Measurements from ENCODE around the gene HELT. TPM values are rescaled to one million over a fixed set of nuclear protein-coding genes. Genes with fewer than 3 reads are reported as not detected.
"Not testable (repeated sequence)": the region's sequence is repeated elsewhere in the genome, so short reads cannot be mapped to it uniquely, and the experiment has no call there.

Gene HELT
- polyA plus RNA-seq, 3 donors, result not detected

DNA sequence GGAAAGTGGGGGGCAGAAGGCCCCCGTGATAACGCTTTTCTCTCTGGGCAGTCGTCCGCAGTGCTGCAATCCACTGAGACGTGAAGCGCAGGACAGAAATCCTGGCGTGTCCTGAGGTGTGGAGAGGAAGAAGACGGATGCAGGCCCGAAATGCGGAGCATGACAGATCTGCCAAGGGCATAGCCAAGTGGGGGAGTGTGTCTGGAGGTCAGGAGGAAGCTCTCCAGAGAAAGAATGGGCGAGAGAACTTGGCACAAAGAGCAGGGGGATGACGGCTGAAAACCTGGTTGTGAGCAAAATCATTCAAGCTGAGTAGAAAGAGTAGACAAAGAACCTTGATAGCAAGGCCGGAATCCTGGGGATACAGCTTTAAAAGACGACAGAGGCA lies 23.7 kb upstream of the HELT start:
- Histone ChIP-seq H3K27ac (ENCODE audit: low read depth in 1 of 2, low read length in 2 of 2) (no peak overlapping the region), H3K36me3 (replicated peaks in 1 of 2; ENCODE audit: control insufficient read depth in 1 of 2, insufficient read depth in 2 of 2, low read length in 2 of 2) (no peaks in the 10 kb centered on the region), H4K20me1 (ENCODE audit: insufficient read depth, low read length) (no peaks in the 10 kb centered on the region), H3K4me2 (replicated peaks; ENCODE audit: extremely low read depth, low read length, poor library complexity, severe bottlenecking) (no peak overlapping the region), H3K4me3 (replicated peaks in 1 of 3; ENCODE audit: low read depth in 2 of 3, low read length in 3 of 3) (no peak overlapping the region), H3K79me2 (ENCODE audit: insufficient read depth, low read length) (no peaks in the 10 kb centered on the region), H3K27me3 (ENCODE audit: control insufficient read depth in 2 of 2, insufficient read depth in 2 of 2, low read length in 2 of 2) (no peaks in the 10 kb centered on the region), H3K9me3 (replicated peaks in 1 of 2; ENCODE audit: control insufficient read depth in 1 of 2, insufficient read depth in 1 of 2, low read length in 2 of 2) (no peaks in the 10 kb centered on the region), H3K4me1 (ENCODE audit: control insufficient read depth in 1 of 2, insufficient read depth in 2 of 2, low read length in 2 of 2) (peaks cover 8 to 9% of the 10 kb centered on the region in 2 donors), H3K9ac (ENCODE audit: insufficient read depth, low read length, poor library complexity, severe bottlenecking) (no peak overlapping the region), H2AFZ (ENCODE audit: insufficient read depth, low read depth, low read length, poor library complexity, severe bottlenecking) (no peak overlapping the region)
- TF ChIP-seq, protein P1, sequence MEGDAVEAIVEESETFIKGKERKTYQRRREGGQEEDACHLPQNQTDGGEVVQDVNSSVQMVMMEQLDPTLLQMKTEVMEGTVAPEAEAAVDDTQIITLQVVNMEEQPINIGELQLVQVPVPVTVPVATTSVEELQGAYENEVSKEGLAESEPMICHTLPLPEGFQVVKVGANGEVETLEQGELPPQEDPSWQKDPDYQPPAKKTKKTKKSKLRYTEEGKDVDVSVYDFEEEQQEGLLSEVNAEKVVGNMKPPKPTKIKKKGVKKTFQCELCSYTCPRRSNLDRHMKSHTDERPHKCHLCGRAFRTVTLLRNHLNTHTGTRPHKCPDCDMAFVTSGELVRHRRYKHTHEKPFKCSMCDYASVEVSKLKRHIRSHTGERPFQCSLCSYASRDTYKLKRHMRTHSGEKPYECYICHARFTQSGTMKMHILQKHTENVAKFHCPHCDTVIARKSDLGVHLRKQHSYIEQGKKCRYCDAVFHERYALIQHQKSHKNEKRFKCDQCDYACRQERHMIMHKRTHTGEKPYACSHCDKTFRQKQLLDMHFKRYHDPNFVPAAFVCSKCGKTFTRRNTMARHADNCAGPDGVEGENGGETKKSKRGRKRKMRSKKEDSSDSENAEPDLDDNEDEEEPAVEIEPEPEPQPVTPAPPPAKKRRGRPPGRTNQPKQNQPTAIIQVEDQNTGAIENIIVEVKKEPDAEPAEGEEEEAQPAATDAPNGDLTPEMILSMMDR (IDR thresholded peaks at IDR 0.05), result no peak
- intact Hi-C loops (cut with micrococcal nuclease), result no loop called here
- Mint-ChIP-seq H3K27ac (no peak overlapping the region), H3K9me3 (peaks cover 0 to 3% (median 0%) of the 10 kb centered on the region in 7 donors), H3K36me3 (no peaks in the 10 kb centered on the region), H3K27me3 (ENCODE audit: low read depth in 3 of 3) (peaks cover 0 to 4% (median 3%) of the 10 kb centered on the region in 3 donors), H3K4me3 (no peak overlapping the region), H3K4me1 (no peaks in the 10 kb centered on the region)
- 90% methylated on average over 12 of the region's 14 CpGs for WGBS (ENCODE audit: insufficient coverage)
- no peak for DNase-seq

GRCh38 chr4:184997656-184998055 lies 20.6 kb upstream of the HELT start:
- DNase-seq; H3K4me1 Mint-ChIP-seq; intact Hi-C loops (cut with micrococcal nuclease); H2AFZ ChIP-seq (ENCODE audit: insufficient read depth, low read depth, low read length, poor library complexity, severe bottlenecking); H3K36me3 Mint-ChIP-seq; H3K9me3 Mint-ChIP-seq; H3K79me2 ChIP-seq (ENCODE audit: insufficient read depth, low read length); H3K4me3 Mint-ChIP-seq; H3K27ac ChIP-seq (ENCODE audit: low read depth in 1 of 2, low read length in 2 of 2); H3K4me2 ChIP-seq (replicated peaks; ENCODE audit: extremely low read depth, low read length, poor library complexity, severe bottlenecking); H3K4me1 ChIP-seq (ENCODE audit: control insufficient read depth in 1 of 2, insufficient read depth in 2 of 2, low read length in 2 of 2); H3K27ac Mint-ChIP-seq; H4K20me1 ChIP-seq (ENCODE audit: insufficient read depth, low read length); H3K9me3 ChIP-seq (replicated peaks in 1 of 2; ENCODE audit: control insufficient read depth in 1 of 2, insufficient read depth in 1 of 2, low read length in 2 of 2); H3K36me3 ChIP-seq (replicated peaks in 1 of 2; ENCODE audit: control insufficient read depth in 1 of 2, insufficient read depth in 2 of 2, low read length in 2 of 2); H3K9ac ChIP-seq (ENCODE audit: insufficient read depth, low read length, poor library complexity, severe bottlenecking); H3K27me3 ChIP-seq (ENCODE audit: control insufficient read depth in 2 of 2, insufficient read depth in 2 of 2, low read length in 2 of 2); H3K4me3 ChIP-seq (replicated peaks in 1 of 3; ENCODE audit: low read depth in 2 of 3, low read length in 3 of 3); H3K27me3 Mint-ChIP-seq (ENCODE audit: low read depth in 3 of 3): not testable (repeated sequence)

Measured in CD14-positive monocyte (primary cell).